Measurements from ENCODE around the gene SAMD4A. TPM values are rescaled to one million over a fixed set of nuclear protein-coding genes. Genes with fewer than 3 reads are reported as not detected.
A peak's percentile ranks its signal among the peaks of the same experiment; 100 is the strongest.

SAMD4A gene
- total and polyA plus RNA-seq, 8 donors: 2.9 to 12.2 (median 9.4) TPM

DNA sequence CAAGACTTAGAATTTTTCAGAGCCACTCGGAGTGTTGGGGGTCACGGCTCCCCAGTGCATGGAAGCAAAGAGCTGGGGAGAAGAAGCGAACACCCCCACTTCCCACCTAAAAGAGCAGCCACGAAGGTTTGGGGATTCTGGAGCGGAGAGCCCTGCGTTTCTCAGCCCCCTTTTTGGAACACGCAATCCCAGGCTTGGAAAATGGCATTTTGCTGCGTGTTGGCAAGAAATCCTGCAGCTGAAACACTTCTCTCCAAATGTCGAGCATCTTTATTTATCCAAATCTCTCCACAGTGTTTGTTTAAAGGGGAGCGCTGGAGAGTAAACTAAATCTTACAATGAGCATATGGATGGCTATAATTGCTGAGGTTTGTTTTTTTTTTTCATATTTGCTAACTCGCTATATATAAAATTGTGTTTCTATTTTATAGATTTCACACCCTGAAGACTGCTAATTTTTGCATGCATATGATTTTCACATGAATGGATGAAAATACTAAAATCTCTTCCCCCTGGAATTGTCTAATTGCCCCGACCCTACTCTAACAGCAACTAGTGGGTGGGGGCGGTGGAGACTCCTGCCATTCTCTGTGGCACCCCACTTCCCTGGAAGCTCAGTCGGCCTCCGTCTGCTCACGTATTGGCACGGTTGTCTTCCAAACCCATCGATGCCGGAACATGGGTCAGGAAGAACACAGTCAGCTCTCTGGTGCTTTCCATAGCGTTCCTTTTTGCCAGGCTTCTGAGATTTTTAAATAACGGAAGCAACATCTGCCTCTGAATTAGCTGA lies 215.2 kb downstream of the SAMD4A start:
- H3K27me3 ChIP-seq: no peaks in the 10 kb centered on the region
- intact Hi-C loops (cut with DNase I): no loop called here
- peaks cover 0 to 3% (median 0%) of the 10 kb centered on the region in 3 donors for H3K36me3 ChIP-seq
- H3K27ac ChIP-seq: no peak overlapping the region
- ATAC-seq (no peak), FAIRE-seq (no peak), DNase-seq (no peak)
- no peaks in the 10 kb centered on the region for H3K4me1 ChIP-seq
- TF ChIP-seq, protein P1, sequence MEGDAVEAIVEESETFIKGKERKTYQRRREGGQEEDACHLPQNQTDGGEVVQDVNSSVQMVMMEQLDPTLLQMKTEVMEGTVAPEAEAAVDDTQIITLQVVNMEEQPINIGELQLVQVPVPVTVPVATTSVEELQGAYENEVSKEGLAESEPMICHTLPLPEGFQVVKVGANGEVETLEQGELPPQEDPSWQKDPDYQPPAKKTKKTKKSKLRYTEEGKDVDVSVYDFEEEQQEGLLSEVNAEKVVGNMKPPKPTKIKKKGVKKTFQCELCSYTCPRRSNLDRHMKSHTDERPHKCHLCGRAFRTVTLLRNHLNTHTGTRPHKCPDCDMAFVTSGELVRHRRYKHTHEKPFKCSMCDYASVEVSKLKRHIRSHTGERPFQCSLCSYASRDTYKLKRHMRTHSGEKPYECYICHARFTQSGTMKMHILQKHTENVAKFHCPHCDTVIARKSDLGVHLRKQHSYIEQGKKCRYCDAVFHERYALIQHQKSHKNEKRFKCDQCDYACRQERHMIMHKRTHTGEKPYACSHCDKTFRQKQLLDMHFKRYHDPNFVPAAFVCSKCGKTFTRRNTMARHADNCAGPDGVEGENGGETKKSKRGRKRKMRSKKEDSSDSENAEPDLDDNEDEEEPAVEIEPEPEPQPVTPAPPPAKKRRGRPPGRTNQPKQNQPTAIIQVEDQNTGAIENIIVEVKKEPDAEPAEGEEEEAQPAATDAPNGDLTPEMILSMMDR (IDR thresholded peaks at IDR 0.05): no peak
- 79 to 85% methylated on average over 21 of the region's 21 CpGs for WGBS, 2 donors
- H3K4me3 ChIP-seq: no peak overlapping the region
- H3K9me3 ChIP-seq: no peaks in the 10 kb centered on the region

DNA sequence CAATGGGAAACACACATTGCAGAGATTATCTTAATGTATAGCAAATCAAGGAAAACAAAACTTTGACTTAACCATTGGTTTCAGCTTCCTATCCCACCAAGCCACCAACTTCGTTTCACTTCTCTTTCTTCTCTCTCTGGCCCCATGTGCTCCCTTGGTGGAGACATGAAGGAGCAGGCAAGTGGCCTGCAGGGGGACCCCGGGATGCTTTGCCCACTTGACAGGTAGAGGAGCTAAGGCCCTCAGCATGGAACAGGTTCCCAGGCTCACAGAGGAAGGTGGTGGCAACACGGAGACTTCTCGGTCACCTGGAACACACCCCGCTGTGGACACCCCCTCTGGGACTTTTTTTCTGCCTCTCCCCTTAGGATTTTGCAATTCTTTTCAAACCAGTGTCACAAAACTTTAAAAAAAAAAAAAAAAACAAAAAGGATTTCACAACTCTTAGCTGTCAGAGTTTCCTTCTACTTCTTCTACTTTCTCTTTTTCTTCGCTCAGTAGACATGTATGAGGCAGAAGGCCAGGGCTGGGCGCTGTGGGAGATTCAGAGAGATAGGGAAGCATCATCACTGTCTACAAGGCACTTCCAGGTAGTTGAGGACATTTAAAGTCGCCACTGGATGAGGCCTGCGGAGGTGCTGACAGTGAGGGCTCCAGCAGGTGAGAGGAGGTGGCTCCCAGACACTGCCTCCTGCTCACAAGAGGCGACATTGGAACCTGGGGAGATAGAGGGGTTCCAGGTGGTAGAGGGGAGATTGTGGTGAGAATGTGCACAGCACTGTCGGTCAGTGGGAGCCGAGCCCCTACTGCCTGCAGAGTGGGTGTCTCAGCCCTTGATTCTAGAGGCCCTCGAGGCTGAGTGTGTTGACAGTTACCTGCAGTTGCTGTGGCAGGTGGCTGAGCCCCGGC lies 216.1 kb downstream of the SAMD4A start:
- ATAC-seq (peak in 2 of 4 donors; percentile 53 to 76), DNase-seq (peak in 1 of 6 donors; percentile 32), FAIRE-seq (no peak)
- Histone ChIP-seq H3K9me3 (no peaks in the 10 kb centered on the region), H3K4me1 (no peaks in the 10 kb centered on the region), H3K27me3 (no peaks in the 10 kb centered on the region), H3K36me3 (no peaks in the 10 kb centered on the region), H3K27ac (no peak overlapping the region), H3K4me3 (no peak overlapping the region)
- TF ChIP-seq, protein P1 (IDR thresholded peaks at IDR 0.05): no peak
- intact Hi-C loops (cut with DNase I): no loop called here
- WGBS, 2 donors: 81 to 82% methylated on average over 14 of the region's 14 CpGs

DNA sequence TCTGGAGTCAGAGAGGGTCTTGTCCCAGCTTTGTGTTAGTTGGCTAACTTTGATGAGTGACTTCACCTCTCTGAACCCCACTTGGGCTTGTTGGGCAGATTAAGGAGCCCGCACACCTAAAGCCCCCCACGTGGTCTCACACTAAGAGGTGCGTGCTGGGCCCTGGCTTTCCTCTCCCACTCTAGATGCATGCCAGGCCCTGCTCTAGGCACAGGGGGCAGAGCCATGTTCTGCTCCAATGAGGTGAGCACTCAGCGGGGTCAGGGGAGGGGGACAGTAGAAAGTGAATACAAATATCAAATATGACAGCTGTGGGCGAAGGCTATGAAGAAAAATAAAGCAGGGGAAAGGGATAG lies 216.7 kb downstream of the SAMD4A start:
- DNase-seq (no peak), FAIRE-seq (no peak), ATAC-seq (no peak)
- no peaks in the 10 kb centered on the region for H3K27me3 ChIP-seq
- 87 to 91% methylated on average over 5 of the region's 5 CpGs for WGBS, 2 donors
- no peaks in the 10 kb centered on the region for H3K9me3 ChIP-seq
- H3K4me1 ChIP-seq: no peaks in the 10 kb centered on the region
- H3K27ac ChIP-seq: no peak overlapping the region
- H3K36me3 ChIP-seq: no peaks in the 10 kb centered on the region
- TF ChIP-seq, protein P1 (IDR thresholded peaks at IDR 0.05): no peak
- H3K4me3 ChIP-seq: no peak overlapping the region
- intact Hi-C loops (cut with DNase I): no loop called here

DNA sequence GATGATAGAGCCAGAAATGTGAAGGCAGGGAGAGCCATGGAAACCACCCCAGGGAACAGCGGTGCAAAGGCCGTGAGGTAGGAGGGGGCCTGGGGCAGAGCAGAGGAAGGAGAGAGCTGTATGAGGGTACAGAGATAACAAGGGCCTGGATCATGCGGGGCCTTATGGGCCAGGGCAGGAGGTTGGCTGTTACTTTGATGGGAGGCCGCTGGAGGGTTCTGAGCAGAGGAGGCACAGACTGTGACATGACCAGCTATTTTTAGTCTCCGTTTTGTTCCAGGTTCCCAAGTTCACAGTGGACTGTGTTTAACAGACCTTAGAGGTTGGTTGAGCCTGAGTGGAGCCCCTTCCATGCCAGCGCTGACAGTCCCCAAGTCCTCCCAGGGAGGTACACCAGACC lies 217.1 kb downstream of the SAMD4A start:
- TF ChIP-seq, protein P1 (IDR thresholded peaks at IDR 0.05): no peak
- intact Hi-C loops (cut with DNase I): no loop called here
- DNase-seq: no peak
- Histone ChIP-seq H3K9me3 (no peaks in the 10 kb centered on the region), H3K4me3 (no peak overlapping the region), H3K27ac (no peak overlapping the region), H3K36me3 (no peaks in the 10 kb centered on the region), H3K4me1 (no peaks in the 10 kb centered on the region), H3K27me3 (no peaks in the 10 kb centered on the region)
- FAIRE-seq: no peak
- no peak for ATAC-seq
- WGBS, 2 donors: 92 to 95% methylated on average over 6 of the region's 6 CpGs
